Suppressor macrophage (primary cell): Measurements from ENCODE around the gene ELAVL1.
A peak's percentile ranks its signal among the peaks of the same experiment; 100 is the strongest.
"Not testable (repeated sequence)": the region's sequence is repeated elsewhere in the genome, so short reads cannot be mapped to it uniquely, and the experiment has no call there.

Source experiments
- DNase-seq, 4 experiments: peaks; one replicate each; pipeline ENCODE4 v3.0.0-alpha.2; 2020 to 2022
- total RNA-seq, 17 experiments: gene quantifications; one replicate each; lab custom pipeline; 2026; ENCODE audit warnings: mixed read lengths in 6 of 17, inconsistent platforms in 3 of 17; lab: John Stamatoyannopoulos, UW

ELAVL1 gene
- total RNA-seq = 28.1 to 89.8 (median 50.4) reads per million in 17 experiments

DNA sequence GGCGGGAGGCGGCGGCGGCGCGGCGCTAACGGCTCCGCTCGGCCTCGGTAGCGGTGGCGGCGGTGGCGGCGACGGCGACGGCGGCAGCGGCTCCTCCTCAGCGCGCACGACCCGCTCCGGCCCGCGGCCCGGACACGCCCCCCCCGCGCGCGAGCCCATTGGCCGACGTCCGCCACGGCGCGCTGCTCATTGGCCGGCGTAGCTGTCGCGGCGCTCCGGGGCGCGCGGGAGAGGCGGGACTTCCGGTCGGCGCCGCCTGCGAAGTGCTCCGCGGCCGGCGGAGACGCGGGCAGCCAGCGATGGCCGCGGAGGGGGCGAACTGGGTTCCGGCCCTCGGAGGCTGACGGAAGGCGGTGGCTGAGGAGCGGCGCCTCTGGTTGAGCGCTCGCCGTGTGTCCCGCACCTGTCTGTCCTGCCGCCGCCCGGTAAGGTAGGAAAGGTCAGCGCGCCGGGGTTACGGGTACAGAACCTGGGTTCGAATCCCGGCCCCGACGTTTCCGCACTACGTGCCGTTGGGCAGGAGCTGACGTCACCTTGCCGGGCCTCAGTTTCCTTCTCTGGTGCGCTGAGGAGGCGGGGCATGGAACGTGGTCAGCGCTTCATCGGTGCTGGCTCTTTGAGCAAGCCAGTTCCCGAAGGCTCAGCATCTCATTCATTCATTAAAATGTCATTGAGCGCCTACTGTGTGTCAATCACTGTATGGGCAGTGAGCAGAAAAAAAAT, at the start of gene ELAVL1:
Gene ELAVL1, minus strand, starts transcription at position 108 of the 723 bp plus-strand sequence. CDS start 13,826 bp downstream, outside the sequence.
- DNase-seq = peak; percentile 96 to 99 (median 98)

DNA sequence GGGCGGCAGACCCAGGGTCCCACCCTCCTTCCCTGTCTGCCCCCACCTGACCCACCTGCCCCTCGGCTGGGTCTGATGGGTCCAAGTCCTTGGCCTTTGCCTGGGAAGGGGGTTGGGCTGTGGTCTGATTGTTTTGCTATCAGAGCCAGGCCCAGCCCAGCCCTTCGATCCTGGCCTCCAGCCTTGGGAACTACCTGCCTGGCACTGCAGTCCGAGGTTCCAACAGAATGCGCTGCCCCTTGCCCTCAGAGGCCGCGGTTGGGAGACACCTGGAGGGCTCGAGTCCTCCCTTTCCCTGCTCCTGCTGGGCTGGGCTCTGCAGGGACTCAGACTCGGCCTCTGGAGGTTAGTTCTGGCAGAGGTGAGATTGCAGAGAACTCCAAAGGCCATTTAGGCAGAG, 48.7 kb upstream of the ELAVL1 start:
- no peak for DNase-seq

DNA sequence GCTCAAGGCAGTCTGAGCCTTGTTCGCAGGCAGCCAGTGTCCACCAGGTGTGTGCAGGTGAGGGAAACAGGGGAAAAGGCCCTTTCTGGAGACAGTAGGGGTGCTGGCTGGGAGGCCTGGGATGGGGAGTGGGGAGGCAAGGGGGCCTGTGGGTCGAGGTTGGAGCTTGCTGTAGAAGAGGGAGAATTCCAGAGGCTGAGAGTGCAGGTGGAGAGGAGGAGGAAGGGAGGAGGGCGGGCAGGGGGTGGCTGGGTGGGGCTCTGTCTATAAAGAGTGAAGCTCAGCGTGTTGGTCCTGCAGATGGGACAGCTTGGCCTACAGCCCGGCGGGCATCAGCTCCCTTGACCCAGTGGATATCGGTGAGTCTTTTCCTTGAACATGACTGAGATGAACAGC, 47.0 kb upstream of the ELAVL1 start, which contains the start of gene CCL25:
Gene CCL25, plus strand, starts transcription at position 297 of the 396 bp plus-strand sequence. CDS start 290 bp downstream, outside the sequence.
- DNase-seq = no peak

DNA sequence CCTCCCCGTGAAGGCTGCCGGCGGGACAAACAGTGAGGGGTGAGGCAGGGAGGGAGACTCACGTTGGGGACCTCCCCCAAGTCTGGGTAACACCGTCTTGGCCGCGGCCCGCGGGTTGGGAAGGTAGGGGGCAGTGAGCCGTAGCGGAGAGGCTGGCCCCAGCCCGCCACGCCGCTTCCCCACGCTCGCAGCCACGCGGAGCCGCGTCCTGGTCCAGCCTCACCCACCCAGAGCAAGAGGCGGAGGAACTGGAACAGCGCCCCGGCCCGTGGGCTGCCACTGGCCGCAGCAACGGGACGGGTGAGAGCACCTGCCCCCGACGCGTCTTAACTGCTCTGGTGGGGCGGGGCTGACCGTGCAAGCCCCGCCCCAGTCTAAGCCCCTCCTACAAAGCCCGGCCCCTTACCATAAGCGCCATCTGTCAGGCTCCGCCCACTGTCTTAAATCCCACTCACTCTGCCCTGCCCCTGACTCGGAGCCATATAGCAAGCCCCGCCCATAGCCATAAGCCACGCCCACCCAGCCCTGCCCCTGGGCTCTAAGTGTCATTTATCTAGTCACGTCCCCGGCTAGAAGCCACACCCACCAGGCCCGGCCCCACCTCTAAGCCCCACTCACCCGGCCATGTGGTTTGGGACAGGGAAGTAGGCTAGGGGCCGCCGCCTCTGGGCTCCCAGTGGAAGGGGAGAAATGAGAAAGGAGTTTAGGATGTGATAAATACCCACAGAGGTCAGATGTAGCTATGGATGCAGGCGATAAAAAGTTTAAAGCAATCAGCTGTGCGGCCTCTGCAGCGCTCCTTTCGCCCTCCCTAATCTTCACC, 45.0 kb upstream of the ELAVL1 start:
- peak; percentile 97 to 99 (median 98) for DNase-seq

DNA sequence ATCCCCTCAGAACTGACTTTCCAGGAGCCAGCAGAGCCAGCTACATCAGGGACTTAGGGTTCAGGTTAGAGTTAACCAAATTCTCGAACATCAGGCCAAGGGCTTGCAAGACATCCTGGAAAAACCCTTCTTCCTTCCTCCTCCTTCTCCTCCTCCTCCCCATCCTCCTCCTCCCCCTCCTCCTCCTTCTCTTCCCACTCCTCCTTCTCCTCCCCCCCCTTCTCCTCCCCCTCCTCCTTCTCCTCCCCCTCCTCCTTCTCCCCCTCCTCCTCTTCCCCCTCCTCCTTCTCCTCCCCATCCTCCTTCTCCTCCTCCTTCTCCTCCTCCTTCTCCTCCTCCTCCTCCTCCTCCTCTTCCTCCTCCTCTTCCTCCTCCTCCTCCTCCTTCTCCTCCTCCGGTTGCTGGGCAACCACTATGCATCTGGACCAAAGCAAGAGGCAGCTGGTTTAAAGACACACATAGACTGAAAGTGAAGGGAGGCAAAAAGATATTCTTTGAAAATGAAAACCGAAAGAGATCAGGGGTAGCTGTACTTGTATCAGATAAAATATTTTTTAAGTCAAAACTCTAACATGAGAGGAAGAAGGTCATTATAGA, 41.2 kb upstream of the ELAVL1 start:
- DNase-seq = no peak

DNA sequence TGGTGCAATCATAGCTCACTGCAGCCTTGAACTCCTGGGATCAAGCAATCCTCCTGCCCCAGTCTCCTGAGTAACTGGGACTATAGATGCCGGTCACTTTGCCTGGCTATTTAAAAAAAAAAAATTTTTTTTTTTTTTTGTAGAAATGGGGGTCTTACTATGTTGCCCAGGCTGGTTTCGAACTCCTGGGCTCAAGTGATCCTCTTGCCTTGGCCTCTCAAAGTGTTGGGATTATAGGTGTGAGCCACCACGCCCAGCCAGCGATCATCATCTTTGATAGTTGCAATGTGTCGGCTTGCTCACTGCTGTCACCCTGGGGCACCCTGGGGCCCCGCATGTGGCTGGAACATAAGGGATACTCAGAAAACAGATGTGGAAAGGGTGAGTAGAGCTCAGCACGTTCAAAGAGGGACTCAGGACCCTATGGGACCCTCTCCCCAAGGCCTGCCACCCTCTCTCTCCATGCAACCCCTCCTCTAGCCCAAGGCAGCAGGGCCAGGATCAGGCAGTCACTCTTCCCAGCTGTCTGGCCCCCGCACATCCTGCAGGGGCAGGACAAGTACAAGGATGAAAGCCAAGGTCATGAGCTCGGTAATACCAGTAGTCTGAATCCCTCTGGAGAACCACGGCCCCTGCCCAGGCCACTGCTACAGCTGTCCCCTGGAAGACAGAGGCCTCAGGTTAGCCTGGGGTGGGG, 40.6 kb upstream of the ELAVL1 start:
- DNase-seq = no peak

DNA sequence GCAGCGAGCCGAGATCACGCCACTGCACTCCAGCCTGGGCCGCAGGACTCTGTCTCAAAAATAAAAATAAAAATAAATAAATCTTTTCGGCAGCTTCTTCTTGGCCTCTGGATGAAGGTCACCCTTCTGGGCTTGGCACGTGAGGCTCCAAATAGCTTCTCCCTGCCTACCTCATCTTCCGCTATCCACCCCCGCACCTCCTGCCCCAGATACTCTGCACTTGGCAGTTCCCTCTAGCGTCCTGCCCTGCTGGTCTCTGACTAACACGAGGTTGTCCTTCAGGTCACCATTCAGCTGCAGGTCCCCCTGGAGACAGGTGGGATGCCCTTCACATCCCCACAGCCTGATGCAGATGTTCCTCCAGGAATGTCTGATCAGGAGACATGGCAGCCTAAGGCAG, 38.6 kb upstream of the ELAVL1 start:
- DNase-seq = peak in 3 of 4 experiments; percentile 45 to 65 (median 46)

DNA sequence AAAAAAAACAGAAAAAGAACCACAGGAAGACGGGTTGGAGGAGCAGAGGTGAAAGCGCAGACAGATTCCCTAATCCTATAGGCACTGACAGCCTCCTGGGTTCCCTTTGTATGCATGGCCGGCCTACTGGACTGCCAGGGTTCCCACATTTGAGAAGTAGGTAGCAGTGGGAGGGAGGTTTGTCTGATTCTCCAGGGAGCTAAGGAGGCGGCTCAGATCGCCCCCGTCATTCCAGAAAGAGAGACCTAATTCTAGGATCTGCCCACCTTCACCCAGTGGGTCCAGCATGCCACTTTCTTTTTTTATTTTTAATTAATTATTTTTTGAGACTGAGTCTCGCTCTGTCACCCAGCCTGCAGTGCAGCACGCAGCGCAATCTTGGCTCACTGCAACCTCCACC, 37.5 kb upstream of the ELAVL1 start:
- no peak for DNase-seq

DNA sequence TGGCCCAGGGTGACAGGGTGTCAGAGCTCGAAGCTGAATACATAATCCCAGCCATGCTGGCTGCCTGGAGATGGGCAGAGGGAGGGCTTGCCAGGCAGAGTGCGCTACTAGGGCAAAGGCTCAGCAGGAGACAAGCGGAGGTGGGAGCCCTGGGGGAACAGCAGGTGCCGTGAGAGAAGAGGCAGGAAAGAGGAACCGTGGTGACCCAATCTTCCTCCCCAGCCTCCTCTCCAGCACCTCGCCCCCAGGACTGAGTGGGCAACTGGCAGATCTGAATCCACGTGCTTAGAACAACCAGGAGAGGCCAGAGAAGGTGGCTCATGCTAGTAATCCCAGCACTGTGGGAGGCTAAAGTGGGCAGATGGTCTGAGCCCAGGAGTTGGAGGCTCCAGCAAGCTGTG, 36.1 kb upstream of the ELAVL1 start:
- peak; percentile 56 to 83 (median 72) for DNase-seq

DNA sequence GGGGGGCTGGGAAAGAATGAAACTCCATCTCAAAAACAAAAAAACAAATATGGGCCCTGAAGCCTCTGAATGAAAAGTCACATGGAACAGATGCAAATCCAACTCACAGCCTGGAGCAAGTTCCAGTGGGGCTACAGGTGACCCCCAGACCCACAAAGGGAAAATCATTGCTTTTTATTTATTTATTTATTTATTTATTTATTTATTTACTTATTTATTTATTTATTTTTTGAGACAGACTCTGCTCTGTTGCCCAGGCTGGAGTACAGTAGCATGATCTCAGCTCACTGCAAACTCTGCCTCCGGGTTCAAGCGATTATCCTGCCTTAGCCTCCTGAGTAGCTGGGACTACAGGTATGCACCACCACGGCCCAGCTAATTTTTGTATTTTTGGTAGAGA, 33.8 kb upstream of the ELAVL1 start:
- no peak for DNase-seq

DNA sequence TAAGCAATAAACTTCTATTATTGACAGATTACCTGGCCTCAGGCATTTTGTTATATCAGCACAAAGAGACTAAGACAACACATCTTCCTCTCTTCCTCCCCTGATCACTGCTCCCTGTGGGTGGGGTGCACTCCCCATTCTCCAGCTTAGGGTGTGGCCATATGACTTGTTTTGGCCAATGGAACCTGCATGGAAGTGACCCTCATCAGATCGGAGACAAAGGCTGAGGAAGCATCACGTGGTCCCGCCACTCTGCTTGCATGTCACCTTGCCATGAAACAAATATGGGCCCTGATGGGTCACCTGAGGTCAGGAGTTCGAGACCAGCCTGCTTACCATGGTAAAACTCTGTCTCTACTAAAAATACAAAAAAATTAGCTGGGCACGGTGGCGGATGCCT, 33.4 kb upstream of the ELAVL1 start:
- DNase-seq = no peak

DNA sequence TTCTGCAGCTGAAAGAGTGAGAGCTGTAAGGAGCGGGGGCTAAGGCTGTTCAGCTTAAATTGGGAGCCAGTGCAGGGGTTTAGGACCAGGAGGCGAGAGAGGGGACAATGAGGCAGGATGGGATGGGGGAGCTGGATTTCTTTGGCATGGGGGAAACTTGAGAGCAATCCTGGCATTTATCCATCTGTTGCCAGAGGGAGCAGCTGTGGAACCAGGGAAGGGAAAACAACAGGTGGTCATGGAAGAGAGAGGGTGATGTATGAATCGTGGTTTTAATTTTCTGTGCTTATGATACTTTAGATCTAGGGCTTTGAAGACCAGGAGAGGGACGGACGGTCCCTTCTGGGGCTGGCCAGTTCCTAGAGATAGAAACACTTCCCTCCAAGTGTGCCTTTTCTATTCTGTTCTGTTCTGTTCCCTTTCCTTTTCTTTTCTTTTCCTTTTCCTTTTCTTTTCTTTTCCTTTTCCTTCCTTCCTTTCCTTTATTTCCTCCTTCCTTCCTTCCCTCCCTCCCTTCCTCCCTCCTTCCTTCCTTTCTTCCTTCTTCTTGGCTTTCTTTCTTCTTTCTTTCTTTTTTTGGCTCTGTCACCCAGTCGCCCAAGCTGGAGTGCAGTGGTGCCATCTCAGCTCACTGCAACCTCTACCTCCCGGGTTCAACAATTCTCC, 31.1 kb upstream of the ELAVL1 start:
- no peak for DNase-seq

DNA sequence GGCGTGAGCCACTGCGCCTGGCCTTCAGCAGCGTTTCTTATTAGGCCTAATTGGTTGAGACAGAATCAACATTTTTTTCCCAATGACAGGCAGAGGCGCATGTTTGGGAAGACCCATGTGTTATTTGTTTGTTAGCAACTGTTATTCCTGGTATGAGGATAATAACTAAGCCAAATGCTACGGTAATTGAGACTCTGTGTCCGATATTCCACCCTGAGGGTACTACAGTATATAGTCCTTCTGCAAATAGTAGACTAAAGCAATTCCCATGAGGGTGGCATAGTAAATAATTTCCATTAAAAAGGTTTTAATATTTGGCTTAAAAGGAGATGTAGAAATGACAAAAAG, 28.7 kb upstream of the ELAVL1 start:
- no peak for DNase-seq

DNA sequence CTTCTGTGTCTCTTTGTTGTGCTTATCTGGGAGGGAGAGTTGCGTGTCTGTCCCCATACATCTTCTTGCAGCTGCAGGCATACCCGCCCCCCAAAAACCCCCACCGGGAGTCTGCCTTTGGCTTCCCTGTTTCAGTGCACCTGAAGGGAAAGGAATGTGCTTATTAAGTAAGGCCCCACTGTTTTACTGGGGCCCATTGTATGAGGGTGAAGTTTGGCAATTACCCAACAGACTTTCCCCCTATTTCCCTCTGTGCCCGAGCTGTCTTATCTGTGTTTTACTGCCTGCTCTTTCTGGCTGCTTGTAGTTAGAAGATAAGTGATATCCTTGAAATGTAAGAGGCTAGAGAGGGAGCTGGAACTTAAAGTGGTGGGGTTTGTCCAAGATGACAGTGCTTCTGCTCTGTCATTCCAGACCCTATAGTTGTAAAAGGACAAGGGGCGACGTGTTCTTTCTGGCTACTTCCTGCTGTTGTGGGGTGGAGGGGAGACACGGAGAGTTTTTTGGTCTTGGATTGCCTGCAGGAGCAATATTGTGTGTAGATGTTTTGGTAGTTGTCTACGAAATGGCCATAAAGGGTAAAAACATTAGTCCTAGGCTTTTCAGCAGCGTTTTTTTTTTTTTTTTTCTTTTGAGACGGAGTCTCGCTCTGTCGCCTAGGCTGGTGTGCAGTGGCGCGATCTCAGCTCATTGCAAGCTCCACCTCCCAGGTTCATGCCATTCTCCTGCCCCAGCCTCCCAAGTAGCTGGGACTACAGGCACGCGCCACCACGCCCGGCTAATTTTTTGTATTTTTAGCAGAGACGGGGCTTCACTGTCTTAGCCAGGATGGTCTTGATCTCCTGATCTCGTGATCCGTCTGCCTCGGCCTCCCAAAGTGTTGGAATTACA, 28.1 kb upstream of the ELAVL1 start:
- DNase-seq = not testable (repeated sequence)

DNA sequence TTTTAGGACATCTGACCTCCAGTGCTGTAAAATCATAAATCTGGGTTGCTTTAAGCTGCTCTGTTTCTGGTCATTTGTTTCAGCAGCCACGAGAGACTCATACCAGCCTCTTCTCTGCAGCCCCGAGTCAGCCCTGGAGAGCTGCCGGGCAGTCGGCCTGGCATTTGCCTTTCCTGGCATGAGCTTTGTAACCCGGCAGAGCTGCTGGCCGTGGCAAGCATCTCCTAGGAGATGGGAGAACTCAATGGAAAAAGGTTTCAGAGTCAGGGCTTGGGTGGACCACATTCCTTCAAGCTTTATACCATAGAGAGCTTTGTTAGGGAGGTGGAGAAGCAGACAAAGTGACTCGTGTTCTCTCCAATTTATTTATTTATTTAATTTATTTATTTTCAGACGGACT, 25.5 kb upstream of the ELAVL1 start:
- no peak for DNase-seq

DNA sequence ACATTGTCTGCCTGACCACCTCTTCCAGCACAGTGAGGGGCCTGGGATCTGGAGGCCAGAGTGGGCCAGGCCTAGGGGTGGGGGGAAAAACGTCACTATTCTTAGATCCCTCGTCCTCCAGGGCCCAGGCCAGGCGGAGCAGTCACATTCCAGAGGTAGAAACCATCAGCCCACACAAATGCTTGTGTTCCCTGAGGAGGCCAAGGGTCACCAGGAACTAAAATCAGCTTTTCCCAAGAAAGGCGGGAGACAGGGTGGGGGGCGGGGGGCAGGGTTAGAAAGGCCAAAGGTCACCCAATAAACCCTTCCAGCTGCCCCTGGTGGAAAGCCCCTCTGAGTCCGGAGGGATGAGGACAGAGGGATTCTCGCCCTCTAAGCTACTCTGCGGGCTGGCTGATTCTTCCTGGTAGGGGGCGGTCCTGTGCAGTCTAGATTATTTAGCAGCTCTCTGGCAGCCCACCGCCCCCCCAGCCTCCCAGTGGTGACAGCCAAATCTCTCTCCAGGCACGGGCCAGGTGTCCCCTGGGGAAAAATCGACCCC, 23.6 kb upstream of the ELAVL1 start:
- DNase-seq = no peak

DNA sequence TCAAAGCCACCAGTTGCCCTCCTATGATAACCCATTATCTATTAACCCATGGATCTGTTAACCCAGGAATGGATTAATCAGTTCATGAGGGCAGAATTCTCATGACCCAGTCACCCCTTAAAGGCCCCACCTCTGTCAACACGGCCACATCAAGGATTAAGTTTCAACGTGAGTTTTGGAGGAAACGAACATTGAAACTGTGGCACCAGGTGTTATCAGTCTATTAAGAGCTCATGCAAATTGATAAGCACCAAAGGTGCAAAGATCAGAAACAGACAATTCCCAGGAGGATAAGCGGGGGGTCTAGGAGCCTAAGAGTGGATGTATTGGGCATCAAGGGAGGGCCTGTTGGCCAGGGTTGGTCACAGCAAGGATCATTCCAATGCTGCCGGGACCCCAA, 19.9 kb upstream of the ELAVL1 start:
- no peak for DNase-seq

DNA sequence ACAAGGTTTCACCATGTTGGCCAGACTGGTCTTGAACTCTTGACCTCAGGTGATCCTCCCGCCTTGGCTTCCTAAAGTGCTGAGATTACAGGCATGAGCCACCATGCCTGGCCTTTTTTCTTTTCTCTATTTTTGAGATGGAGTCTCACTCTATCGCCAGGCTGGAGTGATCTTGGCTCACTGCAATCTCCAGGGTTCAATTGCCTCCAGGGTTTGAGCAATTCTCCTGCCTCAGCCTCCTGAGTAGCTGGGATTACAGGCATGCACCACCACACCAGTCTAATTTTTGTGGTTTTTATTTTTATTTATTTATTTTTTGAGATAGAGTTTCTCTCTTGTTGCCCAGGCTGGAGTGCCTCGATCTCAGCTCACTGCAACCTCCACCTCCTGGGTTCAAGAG, 18.8 kb upstream of the ELAVL1 start:
- DNase-seq = not testable (repeated sequence)

DNA sequence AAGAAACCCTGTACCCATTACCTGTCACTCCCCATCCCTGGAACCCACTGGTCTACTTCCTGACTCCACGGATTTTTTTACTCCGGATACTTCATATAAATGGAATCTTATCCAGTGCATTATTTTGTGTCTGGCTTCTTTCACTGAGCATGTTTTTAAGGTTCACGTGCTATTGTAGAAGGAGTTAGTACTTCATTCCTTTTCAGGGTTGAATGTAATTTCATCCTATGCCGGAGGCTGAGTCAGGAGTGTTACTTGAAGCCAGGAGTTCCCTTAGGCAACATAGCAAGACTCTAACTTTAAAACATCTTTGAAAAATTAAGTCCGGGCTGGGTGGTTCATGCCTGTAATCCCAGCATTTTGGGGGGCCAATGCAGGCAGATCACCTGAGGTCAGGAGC, 17.9 kb upstream of the ELAVL1 start:
- no peak for DNase-seq

DNA sequence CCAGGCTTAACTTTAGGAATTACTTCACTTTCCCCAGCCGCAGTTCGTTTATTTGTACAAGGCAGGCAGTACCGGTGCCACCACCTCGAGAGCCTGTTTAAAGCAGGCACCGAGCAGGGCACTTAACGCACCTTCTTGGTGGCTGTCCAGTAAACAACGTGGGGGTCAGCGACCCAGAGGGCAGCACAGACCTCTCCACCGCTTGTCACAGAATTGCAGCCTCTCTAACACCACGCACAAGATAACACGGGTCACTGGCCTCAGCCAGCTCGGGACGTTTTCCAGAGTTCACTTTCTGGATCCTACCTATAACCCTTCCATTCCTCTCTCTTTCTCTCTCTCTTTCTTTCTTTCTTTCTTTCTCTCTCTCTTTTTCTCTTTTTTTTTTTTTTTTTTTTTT, 16.8 kb upstream of the ELAVL1 start:
- DNase-seq = no peak

DNA sequence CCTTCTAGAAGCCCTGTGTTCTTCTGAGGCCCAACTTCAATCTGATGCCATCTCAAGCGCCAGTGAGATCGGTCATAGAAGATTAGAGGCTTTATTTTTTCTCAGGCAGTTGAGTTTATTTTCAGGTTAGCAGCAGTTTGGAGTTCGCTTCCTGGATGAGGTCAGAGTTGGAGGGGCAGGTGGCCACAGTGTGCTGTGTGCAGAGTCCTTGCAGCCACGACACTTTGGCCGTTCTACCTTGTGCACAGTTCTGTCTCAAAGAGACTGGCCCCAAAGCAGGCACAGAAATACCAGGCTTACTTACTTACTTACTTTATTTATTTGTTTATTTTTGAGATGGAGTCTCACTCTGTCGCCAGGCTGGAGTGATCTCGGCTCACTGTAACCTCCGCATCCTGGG, 15.9 kb upstream of the ELAVL1 start:
- no peak for DNase-seq
